ENCODE results near the gene DNAH11. TPM values are rescaled to one million over a fixed set of nuclear protein-coding genes. Genes with fewer than 3 reads are reported as not detected.
"Not testable (repeated sequence)": the region's sequence is repeated elsewhere in the genome, so short reads cannot be mapped to it uniquely, and the experiment has no call there.

The DNAH11 gene
- total RNA-seq, 1 experiment from 2014 or later, result 0.22 TPM

- no peak for DNase-seq (ENCODE audit: extremely low read depth, low read depth)
Observed at GRCh38 chr7:21868576-21868850, 325.7 kb downstream of the DNAH11 start.

- peak; percentile 28 for DNase-seq (ENCODE audit: extremely low read depth, low read depth)
Observed at GRCh38 chr7:21869785-21870402, 327.1 kb downstream of the DNAH11 start.

GRCh38 chr7:21883069-21883468, 340.2 kb downstream of the DNAH11 start:
- DNase-seq (ENCODE audit: extremely low read depth, low read depth), result no peak

- DNase-seq (ENCODE audit: extremely low read depth, low read depth), result not testable (repeated sequence)
Observed at GRCh38 chr7:21883501-21883900, 340.7 kb downstream of the DNAH11 start.

- DNase-seq (ENCODE audit: extremely low read depth, low read depth), result no peak
Observed at GRCh38 chr7:21884496-21884895, 341.7 kb downstream of the DNAH11 start.

- DNase-seq (ENCODE audit: extremely low read depth, low read depth), result no peak
Observed at GRCh38 chr7:21886396-21886795, 343.6 kb downstream of the DNAH11 start.

GRCh38 chr7:21887353-21887752, 344.5 kb downstream of the DNAH11 start:
- DNase-seq (ENCODE audit: extremely low read depth, low read depth), result no peak

GRCh38 chr7:21887779-21888178, 344.9 kb downstream of the DNAH11 start:
- DNase-seq (ENCODE audit: extremely low read depth, low read depth), result no peak

GRCh38 chr7:21891291-21891690, 348.5 kb downstream of the DNAH11 start:
- no peak for DNase-seq (ENCODE audit: extremely low read depth, low read depth)

- no peak for DNase-seq (ENCODE audit: extremely low read depth, low read depth)
Observed at GRCh38 chr7:21893401-21893800, 350.6 kb downstream of the DNAH11 start.

GRCh38 chr7:21898265-21898930, 355.6 kb downstream of the DNAH11 start:
- no peak for DNase-seq (ENCODE audit: extremely low read depth, low read depth)

- no peak for DNase-seq (ENCODE audit: extremely low read depth, low read depth)
Observed at GRCh38 chr7:21902240-21902639, 359.4 kb downstream of the DNAH11 start.

GRCh38 chr7:21903020-21903786, 360.4 kb downstream of the DNAH11 start:
- no peak for DNase-seq (ENCODE audit: extremely low read depth, low read depth)

- DNase-seq (ENCODE audit: extremely low read depth, low read depth), result no peak
Observed at GRCh38 chr7:21908746-21909145, 365.9 kb downstream of the DNAH11 start.

- no peak for DNase-seq (ENCODE audit: extremely low read depth, low read depth)
Observed at GRCh38 chr7:21910253-21910652, 367.4 kb downstream of the DNAH11 start.

GRCh38 chr7:21911341-21911875, 368.6 kb downstream of the DNAH11 start:
- no peak for DNase-seq (ENCODE audit: extremely low read depth, low read depth)

- no peak for DNase-seq (ENCODE audit: extremely low read depth, low read depth)
Observed at GRCh38 chr7:21912305-21912704, 369.5 kb downstream of the DNAH11 start.

GRCh38 chr7:21912931-21913780, 370.3 kb downstream of the DNAH11 start:
- DNase-seq (ENCODE audit: extremely low read depth, low read depth), result no peak

- no peak for DNase-seq (ENCODE audit: extremely low read depth, low read depth)
Observed at GRCh38 chr7:21914671-21915070, 371.8 kb downstream of the DNAH11 start.

GRCh38 chr7:21915140-21915539, 372.3 kb downstream of the DNAH11 start:
- DNase-seq (ENCODE audit: extremely low read depth, low read depth), result no peak

GRCh38 chr7:21916176-21916575, 373.3 kb downstream of the DNAH11 start:
- DNase-seq (ENCODE audit: extremely low read depth, low read depth), result no peak

Data from NCI-H460 (cell line).